OCI-LY7 (cell line): ENCODE measurements around the gene STX4.

Experiments used
- EZH2phosphoT487 ChIP-seq: fragments of 200-600 bp; sonication (generic); IDR thresholded peaks from 2 replicates; pipeline ENCODE4 v1.6.1; 2018; ENCODE audit warnings: low read depth, borderline replicate concordance, mild to moderate bottlenecking, mixed run types, antibody characterized with exemption, low read length, moderate library complexity, mixed read lengths
- TF ChIP-seq, protein P1 (sequence below): fragments of 200-600 bp; sonication (generic); conservative IDR thresholded peaks from 2 replicates; pipeline ENCODE4 v1.5.1; 2014; ENCODE audit warnings: mild to moderate bottlenecking, antibody characterized with exemption, low read length, moderate library complexity, mixed read lengths

DNA sequence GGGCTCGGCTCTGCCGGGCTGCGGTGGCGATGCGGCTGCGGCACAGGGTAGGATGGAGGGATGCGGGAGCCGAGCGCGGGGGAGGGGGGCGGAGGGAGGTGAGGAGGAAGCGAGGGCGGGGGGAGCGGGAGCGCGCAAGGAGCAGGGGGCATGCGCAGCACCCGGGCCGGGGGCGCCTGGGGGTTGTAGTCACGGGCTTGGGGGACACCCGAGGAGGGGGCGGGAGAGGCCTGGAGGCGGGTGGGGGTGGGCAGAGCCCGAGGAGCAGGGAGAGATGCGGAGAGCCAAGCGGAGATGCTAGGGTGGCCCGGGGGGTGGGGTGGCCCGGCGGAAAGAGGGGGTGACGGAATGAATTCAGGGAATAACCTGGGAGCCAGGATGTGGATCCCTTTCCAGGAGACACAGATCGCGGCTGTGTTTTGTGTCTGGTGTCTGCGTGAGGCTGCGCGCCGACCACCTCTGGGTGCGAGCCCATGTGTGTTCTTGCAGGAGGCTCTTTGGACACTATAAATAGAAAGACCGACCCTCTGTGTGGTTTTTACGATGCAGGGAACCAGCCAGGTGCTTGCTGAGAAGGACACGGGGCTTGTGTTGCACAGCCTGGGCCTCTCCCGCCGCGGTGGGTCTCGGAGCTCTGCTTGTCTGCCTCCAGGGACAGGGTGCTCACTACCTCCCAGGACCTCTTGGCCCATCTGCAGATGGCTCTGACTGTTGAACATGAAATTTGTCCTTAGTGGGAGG lies 22.6 kb upstream of the STX4 start, which contains the start of gene STX1B:
- TF ChIP-seq, protein P1, sequence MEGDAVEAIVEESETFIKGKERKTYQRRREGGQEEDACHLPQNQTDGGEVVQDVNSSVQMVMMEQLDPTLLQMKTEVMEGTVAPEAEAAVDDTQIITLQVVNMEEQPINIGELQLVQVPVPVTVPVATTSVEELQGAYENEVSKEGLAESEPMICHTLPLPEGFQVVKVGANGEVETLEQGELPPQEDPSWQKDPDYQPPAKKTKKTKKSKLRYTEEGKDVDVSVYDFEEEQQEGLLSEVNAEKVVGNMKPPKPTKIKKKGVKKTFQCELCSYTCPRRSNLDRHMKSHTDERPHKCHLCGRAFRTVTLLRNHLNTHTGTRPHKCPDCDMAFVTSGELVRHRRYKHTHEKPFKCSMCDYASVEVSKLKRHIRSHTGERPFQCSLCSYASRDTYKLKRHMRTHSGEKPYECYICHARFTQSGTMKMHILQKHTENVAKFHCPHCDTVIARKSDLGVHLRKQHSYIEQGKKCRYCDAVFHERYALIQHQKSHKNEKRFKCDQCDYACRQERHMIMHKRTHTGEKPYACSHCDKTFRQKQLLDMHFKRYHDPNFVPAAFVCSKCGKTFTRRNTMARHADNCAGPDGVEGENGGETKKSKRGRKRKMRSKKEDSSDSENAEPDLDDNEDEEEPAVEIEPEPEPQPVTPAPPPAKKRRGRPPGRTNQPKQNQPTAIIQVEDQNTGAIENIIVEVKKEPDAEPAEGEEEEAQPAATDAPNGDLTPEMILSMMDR = no peak
- no peak for TF ChIP-seq EZH2phosphoT487
